Chondrocyte (in vitro differentiated cells): ENCODE results near the gene SPATA12. TPM values are rescaled to one million over a fixed set of nuclear protein-coding genes. Genes with fewer than 3 reads are reported as not detected.

Experiments
- DNase-seq: peaks from one replicate; pipeline ENCODE4 v3.0.0; 2021; ENCODE audit warnings: mixed read lengths, low spot score
- H3K27ac Mint-ChIP-seq: one replicate; pipeline ENCODE4 v1.8.0; 2021; ENCODE audit warnings: mild to moderate bottlenecking, moderate library complexity, mixed read lengths; ENCODE audit not compliant: unreplicated experiment
- H3K27me3 Mint-ChIP-seq: 2 replicates; pipeline ENCODE4 v1.8.0; 2021; ENCODE audit warnings: low read depth, mixed read lengths
- H3K36me3 Mint-ChIP-seq: 2 replicates; pipeline ENCODE4 v1.8.0; 2021; ENCODE audit warnings: low read depth, mixed read lengths
- H3K4me1 Mint-ChIP-seq: 2 replicates; pipeline ENCODE4 v1.8.0; 2021; ENCODE audit warnings: low read depth, mild to moderate bottlenecking, mixed read lengths
- H3K4me3 Mint-ChIP-seq: one replicate; pipeline ENCODE4 v1.8.0; 2021; ENCODE audit warnings: mild to moderate bottlenecking, moderate library complexity, mixed read lengths; ENCODE audit not compliant: unreplicated experiment
- H3K9me3 Mint-ChIP-seq: 2 replicates; pipeline ENCODE4 v1.8.0; 2021; ENCODE audit warnings: low read depth, mixed read lengths
- total RNA-seq: library from RNA; stranded (reverse); gene quantifications from 3 replicates; pipeline ENCODE4 v1.2.1, GENCODE V29; 2021
- TF ChIP-seq, protein P1 (sequence below): fragments of 200-600 bp; sonication (generic); IDR thresholded peaks from 2 replicates; pipeline ENCODE4 v1.5.0; 2021; ENCODE audit warnings: antibody characterized with exemption, mild to moderate bottlenecking, moderate library complexity

The SPATA12 gene
- total RNA-seq, 1 donor from 2014 or later, result not detected

DNA sequence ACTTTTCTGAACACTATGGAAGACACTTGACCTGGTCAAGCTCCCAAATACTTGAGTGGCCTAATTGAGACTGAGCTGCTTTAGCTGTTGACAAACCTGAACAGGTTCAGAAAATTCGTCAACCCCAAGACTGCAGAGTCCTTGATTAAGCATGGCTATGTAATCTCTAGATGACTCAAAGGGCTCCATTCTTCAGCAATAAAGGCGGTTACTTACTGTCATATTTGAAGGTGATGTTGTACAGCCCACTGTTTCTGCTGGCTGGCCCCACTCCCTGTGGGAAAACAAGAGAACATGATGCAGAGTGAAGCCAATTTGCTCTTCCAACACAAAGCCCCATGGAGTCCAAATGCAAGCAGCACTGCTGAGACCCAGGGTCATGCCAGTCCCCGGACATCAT, 59.6 kb downstream of the SPATA12 start:
- no peaks in the 10 kb centered on the region for H3K4me1 Mint-ChIP-seq
- TF ChIP-seq, protein P1, sequence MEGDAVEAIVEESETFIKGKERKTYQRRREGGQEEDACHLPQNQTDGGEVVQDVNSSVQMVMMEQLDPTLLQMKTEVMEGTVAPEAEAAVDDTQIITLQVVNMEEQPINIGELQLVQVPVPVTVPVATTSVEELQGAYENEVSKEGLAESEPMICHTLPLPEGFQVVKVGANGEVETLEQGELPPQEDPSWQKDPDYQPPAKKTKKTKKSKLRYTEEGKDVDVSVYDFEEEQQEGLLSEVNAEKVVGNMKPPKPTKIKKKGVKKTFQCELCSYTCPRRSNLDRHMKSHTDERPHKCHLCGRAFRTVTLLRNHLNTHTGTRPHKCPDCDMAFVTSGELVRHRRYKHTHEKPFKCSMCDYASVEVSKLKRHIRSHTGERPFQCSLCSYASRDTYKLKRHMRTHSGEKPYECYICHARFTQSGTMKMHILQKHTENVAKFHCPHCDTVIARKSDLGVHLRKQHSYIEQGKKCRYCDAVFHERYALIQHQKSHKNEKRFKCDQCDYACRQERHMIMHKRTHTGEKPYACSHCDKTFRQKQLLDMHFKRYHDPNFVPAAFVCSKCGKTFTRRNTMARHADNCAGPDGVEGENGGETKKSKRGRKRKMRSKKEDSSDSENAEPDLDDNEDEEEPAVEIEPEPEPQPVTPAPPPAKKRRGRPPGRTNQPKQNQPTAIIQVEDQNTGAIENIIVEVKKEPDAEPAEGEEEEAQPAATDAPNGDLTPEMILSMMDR, result no peak
- no peaks in the 10 kb centered on the region for H3K36me3 Mint-ChIP-seq
- no peak overlapping the region for H3K27ac Mint-ChIP-seq
- no peak overlapping the region for H3K4me3 Mint-ChIP-seq
- no peak for DNase-seq
- no peaks in the 10 kb centered on the region for H3K9me3 Mint-ChIP-seq
- H3K27me3 Mint-ChIP-seq, result no peaks in the 10 kb centered on the region

DNA sequence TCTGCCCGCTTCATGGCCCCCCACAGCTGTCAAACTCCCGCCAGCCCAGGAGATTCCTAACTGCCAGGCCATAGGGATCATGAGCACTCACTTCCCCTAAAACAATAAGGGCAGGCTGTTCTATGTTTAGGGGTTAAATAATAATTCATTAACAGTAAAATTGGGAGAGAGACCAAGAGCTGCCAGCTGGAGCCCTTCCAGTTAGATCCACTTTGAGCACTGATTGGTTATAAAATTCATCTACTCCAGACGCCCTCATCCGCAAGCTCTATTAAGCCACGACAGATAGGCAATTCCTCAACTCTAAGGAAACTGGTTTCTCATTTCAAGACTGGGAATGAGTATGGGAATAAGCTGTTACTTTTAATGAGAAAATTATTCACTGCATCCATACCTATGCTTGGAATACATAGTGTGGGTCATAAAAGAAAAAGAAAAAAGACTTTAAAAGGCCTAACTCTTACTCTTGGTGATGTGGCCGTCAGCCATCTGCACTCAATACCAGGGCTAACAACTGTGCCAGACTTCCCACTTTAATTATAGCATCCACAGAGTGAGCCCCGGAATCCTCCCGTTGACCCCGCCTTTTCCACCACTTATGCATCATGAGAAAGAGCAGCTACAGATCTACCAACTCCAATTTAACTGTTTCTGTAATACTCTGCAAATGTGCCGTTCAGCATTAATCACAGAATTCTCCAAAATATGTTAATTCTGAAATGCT, 60.1 kb downstream of the SPATA12 start:
- Mint-ChIP-seq H3K9me3 (no peaks in the 10 kb centered on the region), H3K4me1 (no peaks in the 10 kb centered on the region), H3K27ac (no peak overlapping the region), H3K27me3 (no peaks in the 10 kb centered on the region), H3K4me3 (no peak overlapping the region), H3K36me3 (no peaks in the 10 kb centered on the region)
- TF ChIP-seq, protein P1, result no peak
- no peak for DNase-seq

Other genes with a start within 250 kb of the SPATA12 start
- gene IL17RD, start 104.7 kb downstream of the SPATA12 start, total RNA-seq, result 5.1 to 6.3 TPM (median 6.1 TPM) in 3 replicates
- gene HESX1, start 139.3 kb downstream of the SPATA12 start, total RNA-seq, result 0.77 to 1.7 TPM (median 1.2 TPM) in 3 replicates
- 34.1 to 40.9 TPM (median 36.7 TPM) in 3 replicates for gene APPL1, start 167.1 kb downstream of the SPATA12 start, total RNA-seq
- not detected in 3 replicates for gene ASB14, start 232.0 kb downstream of the SPATA12 start, total RNA-seq